SHP77 (cell line): Measurements from ENCODE around the gene SLC44A5.
"Not testable (repeated sequence)": the region's sequence is repeated elsewhere in the genome, so short reads cannot be mapped to it uniquely, and the experiment has no call there.

ENCODE experiments used
- DNase-seq, 2 experiments: peaks; one replicate each; lab custom pipeline; 2025; lab: John Stamatoyannopoulos, UW

SLC44A5 gene

DNA sequence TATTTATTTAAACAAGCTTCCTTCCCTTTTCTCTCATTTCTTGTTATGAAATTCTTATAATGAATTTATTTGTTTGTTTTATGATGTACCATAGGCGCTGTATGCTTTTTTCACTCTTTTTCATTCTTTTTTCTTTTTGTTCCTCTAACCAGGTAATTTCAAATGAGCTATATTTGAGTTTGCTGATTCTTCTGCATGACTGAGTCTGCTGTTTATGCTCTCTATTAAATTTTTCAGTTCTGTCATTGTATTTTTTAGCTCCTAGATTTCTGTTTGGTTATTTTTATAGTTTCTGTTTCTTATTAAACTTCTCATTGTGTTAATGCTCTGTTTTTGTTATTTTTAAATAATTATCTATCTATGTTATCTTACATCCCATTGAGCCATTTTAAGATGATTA, 244.3 kb downstream of the SLC44A5 start:
- DNase-seq = no peak

DNA sequence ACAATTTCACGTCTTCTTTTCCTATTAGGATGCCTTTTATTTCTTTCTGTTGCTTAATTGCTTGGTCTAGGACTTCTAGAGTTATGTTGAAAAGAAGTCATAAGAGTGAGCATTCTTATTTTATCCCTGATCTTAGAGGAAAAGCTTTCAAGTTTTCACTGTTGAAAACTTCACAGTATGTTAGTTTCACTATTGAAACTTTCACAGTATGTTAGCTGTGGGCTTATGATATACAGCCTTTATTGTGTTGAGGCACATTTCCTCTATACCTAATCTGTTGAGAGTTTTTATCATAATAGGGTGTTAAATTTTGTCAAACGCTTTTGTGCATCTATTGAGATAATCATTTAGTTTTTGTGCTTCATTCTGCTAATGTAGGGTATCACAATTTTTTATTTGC, 249.7 kb downstream of the SLC44A5 start:
- no peak for DNase-seq

DNA sequence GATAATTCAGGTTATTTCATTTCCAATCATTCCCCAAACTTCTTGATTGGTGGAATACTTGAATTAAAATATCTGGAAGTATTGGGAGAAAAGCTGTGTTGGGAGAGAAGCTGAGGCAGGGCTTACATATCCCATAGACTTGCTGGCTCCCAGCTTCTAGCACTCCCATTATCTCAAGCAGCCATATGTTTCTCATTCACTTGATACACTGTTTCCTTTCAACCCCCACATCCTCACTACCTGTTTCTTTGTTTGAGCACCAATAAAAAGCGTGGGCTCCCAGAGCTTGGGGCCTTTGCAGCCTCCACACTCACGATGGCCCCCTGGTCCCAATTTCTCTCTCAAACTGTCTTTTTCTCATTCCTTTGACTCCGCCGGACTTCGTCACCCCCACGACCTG, 256.6 kb downstream of the SLC44A5 start:
- DNase-seq = not testable (repeated sequence)

DNA sequence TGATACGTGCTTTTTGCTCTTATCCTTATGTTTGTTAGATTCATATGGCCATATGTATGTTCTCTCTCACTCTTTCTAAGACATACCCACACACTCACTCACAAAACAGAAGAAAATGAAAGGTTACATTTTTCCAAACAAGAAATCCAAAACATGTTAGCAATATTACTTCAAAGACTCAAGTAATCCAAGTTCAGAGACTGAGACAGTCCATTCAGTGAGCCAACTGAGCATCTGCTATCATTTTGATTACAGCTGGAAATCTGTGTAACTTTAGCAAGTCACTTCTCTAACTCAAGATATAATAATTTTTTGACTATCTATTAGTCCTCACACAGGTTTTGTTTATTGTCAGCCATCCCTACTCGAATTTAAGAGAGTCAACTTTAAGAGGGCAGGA, 257.9 kb downstream of the SLC44A5 start:
- DNase-seq = no peak

DNA sequence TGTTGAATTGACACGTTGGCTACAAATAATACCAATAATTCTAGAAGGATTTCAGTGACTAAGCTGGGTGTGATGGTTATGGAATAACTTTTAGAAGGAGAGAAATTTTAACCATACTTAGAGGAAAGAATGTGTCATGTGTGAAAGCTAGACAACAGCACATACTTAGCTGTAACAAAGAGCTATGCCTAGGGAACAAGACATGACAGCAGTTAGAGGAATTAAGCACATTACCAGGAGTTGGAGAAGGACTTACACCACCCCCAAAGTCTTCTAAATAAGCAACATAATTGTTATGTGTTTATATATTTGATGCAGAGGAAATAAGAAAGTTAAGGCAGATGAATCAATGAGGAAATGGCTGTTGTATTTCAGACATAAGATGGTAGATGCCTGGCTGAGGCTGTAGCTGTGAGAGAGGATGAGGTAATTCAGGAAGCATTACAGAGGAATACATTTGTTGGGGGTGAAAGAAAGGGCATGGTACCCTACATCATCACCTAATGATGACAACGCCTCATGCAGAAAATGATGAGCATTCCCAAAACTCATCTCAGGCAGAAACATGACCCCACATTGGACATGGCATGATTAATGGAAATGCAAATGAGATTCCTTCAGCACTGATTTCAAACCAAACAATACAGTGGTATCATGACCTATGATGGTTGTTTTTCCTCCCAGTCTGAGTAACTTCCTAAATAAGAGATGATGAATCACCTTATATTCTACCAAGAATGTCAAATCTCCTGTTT, 265.2 kb downstream of the SLC44A5 start:
- DNase-seq = no peak

DNA sequence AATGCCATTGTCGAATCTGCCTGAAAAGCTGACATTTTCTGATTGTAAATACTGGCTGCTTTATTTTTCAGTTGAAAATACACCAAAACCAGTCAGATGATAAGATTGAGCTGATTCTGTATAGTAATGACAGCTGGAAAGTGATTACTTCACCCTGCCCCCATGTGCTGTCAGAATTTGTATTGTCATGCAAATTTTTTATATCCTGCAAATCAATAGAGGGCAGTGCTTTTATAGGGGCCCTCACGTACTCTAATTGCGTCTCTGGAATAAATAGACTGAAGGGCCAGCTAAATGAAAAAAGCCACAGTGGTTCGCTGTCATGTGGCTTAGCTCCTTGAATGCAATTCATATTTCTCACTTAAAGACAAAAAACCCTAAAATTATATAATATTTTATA, 268.1 kb downstream of the SLC44A5 start:
- peak; percentile 23 to 27 for DNase-seq

DNA sequence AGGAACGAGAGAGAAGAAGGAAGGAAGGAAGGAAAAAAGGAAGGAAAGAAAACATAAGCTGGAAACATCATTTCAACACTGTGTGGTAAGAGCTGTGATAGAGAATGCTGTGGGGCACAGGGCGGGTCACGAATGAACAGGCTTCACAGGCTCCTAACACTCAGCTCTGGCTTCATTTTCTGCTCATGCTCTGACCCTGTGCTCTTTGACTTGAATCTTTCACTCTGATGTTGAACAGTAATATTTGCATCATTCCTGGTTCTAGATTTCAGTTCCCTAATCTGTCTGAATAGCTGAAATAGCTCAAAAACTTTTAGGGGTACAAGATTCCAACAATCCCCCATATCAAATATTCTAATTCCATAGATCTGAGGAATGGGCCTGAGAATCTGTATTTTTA, 269.4 kb downstream of the SLC44A5 start:
- DNase-seq = no peak

DNA sequence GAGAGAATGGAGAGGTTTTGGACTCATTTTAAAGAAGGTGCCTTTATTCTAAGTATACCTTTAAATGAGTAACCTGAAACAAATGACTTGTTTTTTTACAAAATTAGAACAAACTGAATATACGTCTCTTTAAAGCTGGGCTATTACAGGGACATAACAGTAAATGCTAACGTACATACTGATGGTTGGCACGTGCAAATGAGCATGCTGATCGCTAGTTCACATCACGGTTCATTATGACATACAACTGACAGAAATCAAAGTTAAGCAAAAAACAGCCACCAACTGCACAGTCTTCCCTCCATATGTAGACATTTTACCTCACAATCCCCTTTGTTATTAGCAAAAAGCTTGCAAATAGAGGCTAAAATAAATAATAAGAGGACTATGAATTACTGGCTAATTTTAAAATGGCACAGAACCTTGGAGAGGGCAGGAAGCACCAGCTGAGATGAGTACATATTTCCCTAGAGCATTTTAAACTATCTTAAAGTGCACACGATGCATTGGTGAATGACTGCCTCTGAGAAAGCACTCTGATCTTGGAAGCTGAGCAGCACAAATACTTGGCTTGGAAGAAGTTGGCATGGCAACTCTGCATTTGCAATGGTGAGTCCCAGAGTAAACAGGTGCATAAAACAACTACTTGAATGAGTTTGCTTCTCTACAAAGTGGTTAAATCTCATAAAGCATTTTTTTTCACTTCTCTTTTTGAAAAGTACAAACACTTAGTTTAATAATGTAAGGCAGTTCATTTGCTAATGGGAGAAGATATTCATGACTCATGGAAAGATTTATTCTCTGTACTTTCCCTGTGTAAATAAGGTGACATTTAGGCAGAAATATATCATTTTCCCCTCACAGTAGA, 272.1 kb downstream of the SLC44A5 start:
- peak in 1 of 2 experiments; percentile 7 for DNase-seq

DNA sequence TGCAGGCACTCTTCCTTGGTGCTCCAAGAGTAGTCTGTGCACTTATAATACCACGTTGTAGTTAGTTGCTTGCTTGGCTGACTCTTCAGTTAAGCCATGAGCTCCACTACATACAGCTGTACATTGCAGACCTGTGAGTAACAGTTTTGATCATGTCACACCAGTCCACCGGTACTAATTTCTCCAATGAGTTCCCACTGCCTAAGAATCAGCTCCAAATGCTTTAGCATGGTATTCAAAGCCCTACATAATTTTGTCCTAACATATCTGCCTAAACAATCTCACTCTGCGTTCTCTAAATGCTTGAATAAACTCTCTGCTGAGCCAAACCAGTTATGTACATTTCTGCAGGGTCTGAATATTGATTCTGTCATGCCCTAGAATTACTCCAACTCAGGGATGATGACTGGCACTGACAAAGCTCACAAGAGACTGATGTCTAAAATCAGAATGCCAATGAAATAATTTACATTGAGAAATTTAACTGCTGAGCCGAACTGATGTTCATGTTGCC, 276.0 kb downstream of the SLC44A5 start:
- no peak for DNase-seq

DNA sequence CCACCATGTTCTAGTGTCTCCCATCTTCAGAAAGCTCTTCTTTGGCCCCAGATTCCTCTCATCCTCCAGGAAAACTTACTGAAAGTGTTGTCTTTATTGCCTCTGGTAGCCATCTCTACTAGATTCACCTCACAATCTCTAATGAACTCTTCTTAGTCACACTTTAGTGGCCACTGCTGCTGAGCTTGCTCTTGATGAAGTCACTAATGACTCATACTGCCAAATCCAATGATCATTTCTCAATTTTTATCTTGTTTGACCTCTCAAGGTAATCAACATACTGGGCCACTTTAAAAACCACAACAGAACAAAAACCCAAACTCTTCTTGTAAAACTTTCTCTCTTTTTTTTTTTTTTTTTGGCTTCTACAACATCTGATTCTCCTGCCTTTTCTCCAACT, 280.3 kb downstream of the SLC44A5 start:
- no peak for DNase-seq

DNA sequence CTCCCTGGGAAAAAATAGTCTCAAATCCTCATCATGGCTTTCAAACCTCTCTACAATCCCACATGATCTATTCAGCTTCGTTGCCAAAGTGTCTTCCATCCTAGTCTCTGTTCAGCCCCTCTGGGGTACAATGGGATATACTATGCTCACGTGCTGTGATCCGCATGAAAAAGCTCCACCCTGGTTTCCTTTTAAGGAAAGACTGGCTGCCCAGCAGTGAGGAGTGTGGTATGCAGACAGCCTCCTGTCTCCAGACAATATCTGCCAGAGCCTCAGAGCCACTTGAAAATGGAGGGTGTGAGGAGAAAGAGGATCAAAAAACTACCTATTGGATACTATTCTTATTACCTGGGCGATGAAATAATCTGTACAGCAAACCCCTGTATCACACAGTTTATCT, 282.2 kb downstream of the SLC44A5 start:
- DNase-seq = no peak

DNA sequence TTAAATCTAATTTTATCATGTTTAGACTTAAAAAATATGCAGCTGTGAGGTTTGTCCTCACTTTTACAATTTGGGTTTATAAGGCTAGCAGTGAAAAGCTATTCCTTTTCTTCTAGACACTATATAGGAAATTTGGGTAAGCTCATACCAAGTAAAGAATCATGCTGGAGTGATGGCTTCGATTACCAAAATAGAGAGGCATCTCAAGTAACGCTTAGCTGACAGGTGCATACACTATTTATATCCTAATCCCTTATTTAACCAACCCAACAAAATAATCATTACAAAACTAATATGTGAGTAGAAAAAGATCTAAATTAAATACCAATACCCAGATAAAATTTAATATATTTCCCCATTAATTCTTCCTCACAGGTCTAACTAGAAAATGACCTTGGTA, 283.5 kb downstream of the SLC44A5 start:
- DNase-seq = no peak

DNA sequence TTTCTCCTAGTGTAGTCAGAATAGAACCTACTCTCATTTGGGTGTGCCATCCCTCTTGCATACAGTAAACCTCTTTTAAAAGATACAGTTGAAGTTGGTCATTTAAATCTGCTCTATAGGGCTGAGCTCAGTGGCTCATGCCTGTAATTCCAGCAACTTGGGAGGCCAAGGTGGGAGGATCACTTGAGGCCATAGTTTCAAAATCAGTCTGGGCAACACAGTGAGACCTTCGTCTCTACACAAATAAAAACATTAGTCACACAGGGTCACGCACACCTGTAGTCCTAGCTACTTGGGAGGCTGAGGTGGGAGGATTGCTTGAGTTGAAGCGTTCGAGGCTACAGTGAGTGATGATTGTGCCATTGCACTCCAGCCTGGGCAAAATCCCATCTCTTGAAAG, 292.9 kb downstream of the SLC44A5 start:
- no peak for DNase-seq

DNA sequence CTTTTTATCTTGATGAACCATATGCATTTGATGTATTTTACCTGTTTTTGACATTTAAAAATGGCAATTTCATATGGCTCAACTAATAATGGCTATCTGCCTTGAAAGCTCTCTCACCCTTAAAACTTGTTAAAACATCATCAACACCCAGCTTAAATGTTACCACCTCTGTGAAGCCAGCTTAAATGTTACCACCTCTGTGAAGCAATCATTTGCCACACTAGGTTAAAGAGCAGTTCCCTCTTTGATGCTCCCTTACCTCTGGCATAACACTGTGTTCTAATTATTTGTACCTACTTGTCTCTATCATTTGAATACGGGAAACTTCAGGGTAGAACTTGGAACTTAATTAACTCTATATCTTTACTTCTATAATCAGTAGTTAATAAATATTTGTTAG, 294.7 kb downstream of the SLC44A5 start:
- no peak for DNase-seq

DNA sequence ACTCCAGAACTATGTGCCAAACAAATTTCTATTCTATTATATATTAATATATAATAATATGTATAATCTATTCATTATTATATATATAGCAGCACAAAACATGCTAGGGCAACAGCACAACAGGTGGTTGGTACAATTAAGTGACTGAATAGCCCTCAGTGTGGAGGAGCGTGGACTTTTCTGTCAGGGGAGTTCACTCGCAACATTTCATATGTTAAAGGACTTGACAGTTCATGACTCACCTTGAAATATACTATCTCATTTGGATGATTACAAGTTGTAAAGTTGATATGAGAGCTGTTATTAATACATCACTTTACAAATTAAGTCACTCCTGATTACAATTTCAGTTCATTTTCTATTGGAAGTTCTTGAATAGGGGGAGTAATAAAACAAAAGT, 298.3 kb downstream of the SLC44A5 start:
- no peak for DNase-seq

DNA sequence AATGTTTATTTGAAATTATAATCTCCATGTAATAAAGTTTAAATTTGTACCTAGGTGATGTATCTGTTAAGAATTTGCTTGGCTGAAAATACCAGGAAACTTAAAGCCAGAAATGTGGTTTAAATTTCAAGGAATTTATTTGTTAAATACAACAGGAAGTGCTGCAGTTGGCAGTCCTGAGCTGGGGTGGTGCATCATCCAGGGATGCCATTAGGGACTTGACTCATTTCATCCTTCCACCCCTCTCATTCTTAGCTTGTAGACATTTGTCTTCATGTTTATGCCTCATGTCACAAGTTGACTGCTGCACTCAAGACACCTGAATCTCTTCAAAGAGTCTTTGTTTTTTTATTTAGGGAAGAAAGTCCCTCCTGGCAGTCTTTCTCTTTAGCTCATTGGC, 300.8 kb downstream of the SLC44A5 start:
- DNase-seq = no peak

DNA sequence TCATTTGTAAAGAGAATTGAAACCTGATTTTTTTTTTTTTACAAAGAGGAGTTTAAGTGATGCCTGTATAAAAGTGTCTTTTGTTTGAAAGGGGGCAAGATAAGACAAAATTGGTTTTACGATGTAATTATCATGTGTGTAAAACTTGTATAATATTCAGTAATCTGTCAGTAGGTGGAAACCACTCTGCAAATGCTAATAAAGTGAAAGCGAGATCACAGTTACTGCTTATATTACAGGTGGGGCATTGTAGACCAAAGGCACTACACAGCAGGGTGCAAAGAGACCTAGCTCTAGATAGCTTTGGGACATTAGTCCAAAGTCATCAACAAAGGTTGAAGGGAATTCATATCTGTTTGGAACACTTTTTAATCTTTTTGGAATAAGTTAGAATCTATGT, 302.5 kb downstream of the SLC44A5 start:
- DNase-seq = no peak

DNA sequence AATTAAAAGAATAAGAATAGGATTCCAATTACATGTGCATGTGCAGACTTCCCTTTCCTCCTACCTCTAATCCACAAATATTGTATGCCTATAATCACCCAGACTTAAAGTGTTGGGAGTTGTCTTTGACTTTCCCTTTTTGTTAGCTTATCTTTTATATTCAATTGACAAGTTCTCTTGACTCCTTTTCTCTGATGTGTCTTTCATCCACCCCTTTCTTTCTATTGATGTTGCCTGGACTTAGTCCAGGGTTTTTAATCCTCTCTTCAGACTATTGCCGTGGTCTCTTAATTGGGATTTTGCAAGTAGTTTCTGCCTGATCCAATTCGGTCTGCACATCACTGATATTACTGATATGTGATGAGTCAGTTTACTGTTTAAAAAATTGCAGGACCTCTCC, 305.9 kb downstream of the SLC44A5 start:
- no peak for DNase-seq

DNA sequence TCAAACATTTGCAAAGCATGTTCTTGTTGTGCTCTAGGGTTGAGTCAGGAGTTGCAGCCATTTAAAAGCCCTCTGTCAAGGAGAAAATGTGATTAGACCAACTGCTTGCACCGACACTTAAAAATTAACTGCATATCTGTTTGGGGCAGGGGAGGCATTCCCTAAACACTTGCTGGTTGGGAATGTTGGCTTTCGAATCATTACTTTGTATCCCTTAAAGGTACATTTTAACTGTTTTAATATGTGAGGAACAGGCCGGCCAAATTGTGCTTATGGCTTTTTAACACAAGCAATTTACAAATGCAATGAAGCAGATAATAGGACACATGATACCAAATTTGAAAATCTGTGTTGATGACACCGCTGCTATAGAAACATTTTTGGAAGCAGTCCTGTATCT, 317.6 kb downstream of the SLC44A5 start:
- no peak for DNase-seq

DNA sequence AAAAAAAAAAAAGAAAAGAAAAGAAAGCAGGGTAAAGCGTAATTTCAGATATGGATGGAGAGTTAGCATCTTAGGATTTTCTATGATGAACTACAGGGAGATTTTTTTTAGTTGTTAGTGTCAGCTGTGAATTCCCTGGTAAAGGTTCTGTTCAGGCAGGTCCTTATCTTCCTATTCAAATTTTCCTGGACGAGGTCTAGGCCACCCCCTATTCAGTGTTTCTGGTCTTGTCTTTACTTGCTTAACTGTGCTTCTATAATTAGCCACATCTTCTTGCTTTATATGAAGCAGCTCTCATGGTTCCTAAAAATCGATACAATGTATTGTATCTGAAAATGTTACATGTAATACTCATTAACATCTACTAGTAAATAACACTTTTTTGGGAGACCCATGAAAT, 318.9 kb downstream of the SLC44A5 start:
- DNase-seq = no peak

DNA sequence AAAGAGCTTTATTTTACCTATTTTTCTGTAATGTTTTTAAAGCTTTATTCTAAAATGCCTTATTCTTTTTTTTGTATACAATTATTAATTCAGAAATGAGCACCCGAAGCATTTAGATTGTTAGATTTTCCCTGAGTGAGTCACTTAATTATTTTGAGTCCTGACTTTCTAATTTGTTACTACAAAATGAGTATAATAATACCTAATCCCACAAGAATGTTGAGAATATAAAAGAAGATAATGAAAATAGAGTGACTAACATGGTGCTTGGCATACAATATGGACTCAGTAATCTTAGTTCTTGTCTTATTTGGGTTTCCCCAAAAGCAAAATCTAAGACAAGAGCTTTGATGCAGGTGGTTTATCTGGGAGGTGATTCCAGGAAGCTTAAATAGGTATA, 334.5 kb downstream of the SLC44A5 start:
- no peak for DNase-seq

DNA sequence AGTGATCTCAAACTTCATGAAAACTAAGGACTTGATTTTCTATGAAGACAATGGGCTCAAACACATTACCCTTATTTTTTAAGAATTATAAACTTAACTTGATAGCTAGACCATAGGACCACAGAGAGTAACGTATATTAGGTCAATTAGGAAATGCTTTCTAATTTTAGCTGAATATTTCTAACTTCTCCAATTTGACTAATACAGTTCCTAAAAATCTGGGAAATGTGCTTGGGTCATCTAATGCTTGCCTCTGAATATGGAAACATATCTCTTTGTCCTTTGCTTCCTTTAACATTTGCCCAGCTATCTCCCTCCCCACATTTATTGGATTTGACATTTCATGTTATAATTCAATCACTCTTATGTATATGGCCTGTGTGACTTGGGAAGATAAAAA, 335.3 kb downstream of the SLC44A5 start:
- no peak for DNase-seq

DNA sequence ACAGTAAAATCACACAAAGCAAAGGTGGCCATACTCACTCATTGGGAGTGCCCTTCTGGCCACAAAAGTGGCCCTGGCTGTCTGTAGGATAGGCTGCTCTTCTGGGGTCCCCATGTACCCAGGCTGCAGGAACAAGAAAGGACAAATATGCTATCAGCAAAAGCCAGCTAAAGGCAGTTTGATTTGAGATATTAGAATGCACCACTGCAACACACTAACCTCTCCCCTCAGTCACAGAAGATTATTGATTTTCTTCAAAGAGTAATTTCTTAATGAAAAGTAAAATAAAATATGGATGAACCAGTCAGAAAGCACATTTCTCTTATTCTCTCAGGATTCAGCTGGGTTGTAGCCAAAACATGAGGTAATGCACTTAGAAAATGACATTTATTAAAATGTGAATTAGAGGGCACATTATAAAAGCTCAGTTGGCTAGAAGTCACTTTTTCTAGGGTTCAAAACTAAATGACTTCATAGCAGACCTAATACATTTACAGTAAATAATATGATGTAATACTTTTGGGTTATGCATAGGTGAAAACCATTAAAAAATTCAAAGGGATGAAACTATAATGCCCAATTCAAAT, 335.9 kb downstream of the SLC44A5 start:
- no peak for DNase-seq
